OCI-LY7 (cell line): ENCODE measurements around the gene SPINT1.

Source experiments
- CTCF ChIP-seq: fragments of 200-600 bp; sonication (generic); conservative IDR thresholded peaks from 2 replicates; pipeline ENCODE4 v1.5.1; 2014; ENCODE audit warnings: mild to moderate bottlenecking, antibody characterized with exemption, low read length, moderate library complexity, mixed read lengths
- EZH2phosphoT487 ChIP-seq: fragments of 200-600 bp; sonication (generic); IDR thresholded peaks from 2 replicates; pipeline ENCODE4 v1.6.1; 2018; ENCODE audit warnings: low read depth, borderline replicate concordance, mild to moderate bottlenecking, mixed run types, antibody characterized with exemption, low read length, moderate library complexity, mixed read lengths

GRCh38 chr15:40871749-40872617, 28.1 kb downstream of the SPINT1 start:
- TF ChIP-seq CTCF (no peak), EZH2phosphoT487 (no peak)
